GM19035 (cell line): ENCODE data around the gene JAG2.
"Not testable (repeated sequence)": the region's sequence is repeated elsewhere in the genome, so short reads cannot be mapped to it uniquely, and the experiment has no call there.

Experiments
- ATAC-seq: cut with Tn5 transposase; IDR thresholded peaks from one replicate; pipeline ENCODE4 v1.9.1; 2021; ENCODE audit not compliant: unreplicated experiment

JAG2 gene

DNA sequence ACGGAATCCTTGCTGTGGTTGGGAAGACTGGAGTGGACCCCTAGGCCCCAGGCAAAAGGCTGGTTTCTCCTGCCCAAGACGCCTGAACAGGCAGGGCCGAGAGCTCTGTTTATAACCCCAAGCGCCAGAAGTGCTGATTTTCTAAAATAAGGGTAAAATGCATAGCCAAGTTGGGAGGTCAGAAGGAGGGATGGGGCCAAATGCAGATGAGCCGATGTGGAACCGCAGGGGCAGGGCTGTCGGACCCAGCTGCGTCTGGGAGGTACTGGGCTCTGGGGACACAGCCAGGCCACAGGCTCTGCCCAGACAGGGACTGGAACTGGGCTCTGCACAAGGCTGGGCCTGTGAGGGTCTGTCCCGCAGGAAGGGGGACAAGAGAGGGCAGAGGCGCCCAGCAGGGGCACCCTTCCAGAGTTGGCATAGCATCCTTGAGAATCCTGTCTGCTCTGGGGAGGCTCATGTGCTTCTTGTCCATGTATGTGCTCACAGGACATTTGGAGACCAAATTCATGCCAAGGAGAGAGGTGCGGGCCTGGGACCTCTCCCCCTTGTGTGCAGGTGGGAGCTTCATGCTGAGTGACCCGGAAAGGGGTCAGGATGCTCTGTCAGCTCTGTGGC is 49.1 kb downstream of the JAG2 start:
- ATAC-seq, result no peak

DNA sequence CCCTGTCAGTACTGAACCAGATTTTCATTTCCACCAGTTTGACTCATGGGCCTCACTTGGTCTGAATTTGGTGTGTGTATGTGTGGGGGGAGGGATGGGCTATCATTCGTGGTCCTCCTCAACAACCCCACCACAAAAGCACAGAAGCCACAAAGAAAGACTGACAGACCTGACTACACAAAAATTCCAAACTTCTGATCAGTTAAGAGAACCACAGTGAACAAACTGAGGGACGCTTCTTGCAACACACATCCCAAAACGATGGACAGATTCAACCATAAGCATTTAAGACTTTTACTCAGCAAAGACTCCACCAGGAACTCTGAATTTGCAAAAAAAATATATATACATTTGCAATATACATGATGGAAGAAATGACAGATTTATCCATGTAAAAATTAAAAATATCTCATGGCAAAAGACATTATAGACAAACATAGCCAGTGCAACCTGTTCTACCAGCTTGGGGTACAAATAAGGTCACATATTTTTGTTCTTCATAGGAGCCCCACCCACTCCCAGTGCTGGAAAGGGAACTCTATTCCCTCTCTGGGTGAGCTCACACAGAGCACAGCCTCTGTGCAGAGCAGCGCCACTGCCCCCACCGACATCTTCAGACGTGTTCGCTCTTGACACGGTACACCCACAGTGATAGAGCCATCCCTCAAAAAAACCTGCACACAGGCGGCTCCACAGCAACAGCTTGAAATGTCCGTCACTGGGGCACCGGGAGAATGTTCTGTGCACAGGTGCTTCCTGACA is 49.7 kb downstream of the JAG2 start:
- no peak for ATAC-seq

DNA sequence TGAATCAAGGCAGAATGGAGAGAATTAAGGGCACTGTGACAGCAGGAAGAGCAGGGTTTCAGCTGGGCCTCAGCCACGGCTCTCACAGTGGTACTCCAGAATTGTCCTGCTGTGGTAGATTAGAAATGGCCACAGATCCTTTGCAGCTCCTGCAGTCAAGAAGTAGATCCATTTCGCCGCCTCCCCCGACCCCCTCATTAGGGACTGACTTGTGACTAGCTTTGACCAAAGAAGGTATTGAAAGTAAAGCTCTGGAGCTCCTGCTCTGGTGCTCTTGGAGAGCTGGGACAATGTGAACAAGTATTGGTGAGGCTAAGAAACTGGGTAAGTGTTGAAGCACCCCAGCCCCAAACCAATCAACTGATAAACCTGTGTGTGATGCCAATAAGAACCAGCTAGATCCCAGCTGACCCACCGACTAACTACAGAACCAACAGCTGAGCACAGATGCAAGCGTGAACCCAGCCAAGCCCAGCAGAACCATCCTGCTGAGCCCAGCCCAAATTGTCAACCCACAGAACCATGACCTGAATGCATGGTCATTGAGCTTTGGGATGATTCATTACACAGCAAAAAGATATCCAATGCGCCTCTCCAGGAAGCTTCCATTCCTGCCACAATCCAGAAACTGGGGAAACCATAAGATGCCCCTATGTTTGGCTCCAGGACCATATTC is 50.7 kb downstream of the JAG2 start:
- no peak for ATAC-seq

DNA sequence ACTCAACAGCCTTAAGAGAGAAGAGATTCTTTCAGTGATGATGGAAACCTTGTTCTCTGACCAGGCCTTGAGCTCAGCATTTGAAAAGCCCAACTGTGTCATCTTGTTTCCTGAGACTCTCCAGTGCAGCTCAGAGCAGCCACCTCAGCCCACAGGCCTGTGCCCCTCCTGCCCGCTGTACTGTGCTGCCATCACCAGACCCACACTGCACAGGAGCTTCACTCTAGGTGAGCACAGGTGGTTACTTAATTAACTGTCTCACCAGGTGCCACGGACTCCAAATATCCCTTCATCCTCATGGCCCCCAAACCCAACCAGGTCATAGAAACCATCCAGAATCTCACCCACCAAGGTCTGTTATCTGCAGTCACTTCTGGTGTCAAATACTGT is 51.3 kb downstream of the JAG2 start:
- no peak for ATAC-seq

DNA sequence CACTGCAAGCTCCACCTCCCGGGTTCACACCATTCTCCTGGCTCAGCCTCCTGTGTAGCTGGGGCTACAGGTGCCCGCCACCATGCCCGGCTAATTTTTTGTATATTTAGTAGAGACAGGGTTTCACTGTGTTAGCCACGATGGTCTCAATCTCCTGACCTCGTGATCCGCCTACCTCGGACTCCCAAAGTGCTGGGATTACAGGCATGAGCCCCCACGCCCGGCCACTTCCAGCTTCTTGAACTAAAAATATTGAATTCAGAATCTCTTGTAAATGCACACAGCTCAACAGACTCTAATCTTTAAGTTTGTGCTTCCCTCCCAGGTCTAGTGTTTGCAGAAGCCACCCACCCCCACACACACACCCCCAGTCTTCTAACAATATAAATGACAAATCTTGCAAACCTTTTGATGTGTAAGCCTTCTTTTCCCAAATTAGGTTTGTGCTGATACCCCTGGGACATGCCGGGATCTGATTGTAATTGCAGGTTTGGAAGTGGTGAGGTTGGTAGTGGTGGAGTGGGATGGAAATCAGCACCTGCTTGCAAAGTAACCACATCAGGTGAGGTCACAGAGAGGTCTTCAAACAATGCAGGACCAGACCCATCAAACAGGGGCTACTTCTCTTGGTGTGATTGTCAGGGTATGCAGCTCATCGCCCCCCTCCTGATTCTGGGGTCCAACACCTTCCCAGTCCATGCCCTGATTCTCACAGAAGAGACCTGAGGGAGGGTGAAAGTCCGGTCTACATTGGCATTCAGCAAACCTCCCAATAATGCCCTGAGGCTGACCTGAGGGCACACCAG is 51.9 kb downstream of the JAG2 start:
- ATAC-seq, result no peak

DNA sequence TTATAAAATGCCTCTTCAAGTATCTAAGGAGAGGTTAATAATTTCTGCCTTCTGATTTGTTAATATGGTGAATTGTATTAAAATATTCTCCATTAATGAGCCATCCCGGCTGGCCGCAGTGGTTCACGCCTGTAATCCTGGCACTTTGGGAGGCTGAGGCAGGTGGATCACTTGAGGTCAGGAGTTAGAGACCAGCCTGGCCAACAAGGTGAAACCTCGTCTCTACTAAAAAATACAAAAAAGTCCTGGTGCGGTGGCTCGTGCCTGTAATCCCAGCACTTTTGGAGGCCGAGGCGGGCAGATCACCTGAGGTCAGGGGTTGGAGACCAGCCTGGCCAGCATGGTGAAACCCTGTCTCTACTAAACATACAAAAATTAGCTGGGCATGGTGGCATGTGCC is 59.3 kb downstream of the JAG2 start:
- ATAC-seq, result not testable (repeated sequence)

DNA sequence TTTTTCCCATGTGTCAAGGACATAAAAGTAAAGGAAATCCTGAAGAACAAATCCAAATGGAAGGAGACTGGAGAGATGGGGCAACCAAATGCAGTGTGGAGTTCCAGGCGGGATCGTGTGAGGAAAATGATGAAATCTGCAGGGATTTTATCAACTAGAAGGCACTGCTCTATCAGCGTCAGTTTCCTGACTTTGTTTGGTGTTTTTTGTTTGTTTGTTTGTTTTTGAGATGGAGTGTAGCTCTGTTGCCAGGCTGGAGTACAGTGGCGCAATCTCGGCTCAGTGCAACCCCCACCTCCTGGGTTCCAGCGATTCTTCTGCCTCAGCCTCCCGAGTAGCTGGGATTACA is 60.1 kb downstream of the JAG2 start:
- ATAC-seq, result no peak

DNA sequence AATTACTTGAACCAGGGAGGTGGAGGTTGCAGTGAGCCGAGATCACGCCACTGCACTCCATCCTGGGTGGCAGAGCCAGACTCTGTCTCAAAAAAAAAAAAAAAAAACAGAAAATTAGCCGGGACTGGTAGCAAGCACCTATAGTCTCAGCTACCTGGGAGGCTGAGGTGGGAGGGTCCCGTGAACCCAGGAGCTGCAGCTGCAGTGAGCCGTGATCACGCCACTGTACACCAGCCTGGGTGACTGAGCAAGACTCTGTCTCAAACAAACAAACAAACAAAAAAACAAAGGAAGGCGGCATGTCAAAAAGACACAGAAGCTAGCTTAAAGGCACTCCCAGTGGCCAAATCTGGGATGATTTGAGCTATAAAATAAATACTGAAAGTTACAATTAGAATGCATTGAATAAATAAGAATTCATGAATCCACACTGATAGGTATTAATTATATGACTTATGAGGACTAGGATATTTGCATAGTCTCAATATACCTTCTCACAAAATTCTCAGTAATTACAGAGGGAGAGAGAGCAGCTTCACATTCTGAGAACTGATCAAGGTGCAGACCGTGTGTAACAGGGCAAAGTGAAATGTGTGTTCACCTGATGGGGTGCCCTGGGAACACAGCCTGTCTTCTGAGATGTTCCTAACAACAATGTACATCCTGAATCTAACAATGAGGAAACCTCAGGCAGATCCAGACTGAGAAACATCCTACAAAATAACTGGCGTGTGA is 60.6 kb downstream of the JAG2 start:
- no peak for ATAC-seq

DNA sequence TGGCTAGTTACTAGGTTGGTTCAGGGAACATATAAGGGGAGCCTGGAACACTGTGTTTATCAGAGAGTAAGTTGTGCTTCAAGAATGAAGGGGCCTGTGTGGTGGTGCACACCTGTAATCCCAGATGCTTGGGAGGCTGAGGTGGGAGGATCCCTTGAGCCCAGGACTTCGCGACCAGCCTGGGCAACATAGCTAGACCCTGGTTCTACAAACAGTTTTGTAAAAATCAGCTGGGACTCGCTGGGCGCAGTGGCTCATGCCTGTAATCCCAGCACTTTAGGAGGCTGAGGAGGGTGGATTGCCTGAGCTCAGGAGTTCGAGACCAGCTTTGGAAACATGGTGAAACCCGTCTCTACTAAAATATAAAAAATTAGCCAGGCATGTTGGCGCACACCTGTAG is 61.2 kb downstream of the JAG2 start:
- no peak for ATAC-seq

DNA sequence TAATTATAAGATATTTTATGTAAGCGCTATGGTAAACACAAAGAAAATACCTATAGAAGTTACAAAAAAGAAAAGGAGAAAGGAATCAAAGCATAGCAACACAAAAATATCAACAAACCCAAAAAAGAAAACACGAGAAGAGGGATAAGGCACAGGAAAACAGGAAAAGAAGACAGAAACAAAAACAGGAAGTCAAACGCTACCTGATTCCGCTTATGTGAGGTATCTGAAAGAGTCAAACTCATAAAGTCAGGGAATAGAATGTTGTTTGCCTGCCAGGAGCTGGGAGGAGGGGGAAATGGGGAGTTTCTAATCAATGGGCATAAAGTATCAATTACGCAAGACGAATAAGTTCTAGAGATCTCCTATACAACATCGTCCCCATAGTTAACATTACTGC is 63.4 kb downstream of the JAG2 start:
- no peak for ATAC-seq

DNA sequence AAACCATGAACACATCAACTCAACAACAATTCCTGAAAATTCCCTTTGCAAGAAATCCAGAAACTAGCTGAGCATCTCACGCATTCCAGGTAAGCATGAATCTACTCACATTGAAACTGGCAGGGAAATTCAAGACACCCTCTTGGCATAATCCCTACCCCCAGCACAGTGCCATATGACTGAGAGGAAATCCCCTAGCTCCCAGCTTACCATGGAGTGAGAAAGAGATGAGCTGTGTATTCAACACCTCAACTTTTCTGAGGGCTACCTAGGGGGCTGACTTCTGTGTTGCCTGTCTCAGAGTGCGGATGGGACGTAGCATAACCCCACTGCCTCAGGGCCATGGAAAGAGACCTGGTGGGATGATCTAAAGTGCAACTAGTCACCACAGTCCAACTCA is 65.7 kb downstream of the JAG2 start:
- no peak for ATAC-seq

DNA sequence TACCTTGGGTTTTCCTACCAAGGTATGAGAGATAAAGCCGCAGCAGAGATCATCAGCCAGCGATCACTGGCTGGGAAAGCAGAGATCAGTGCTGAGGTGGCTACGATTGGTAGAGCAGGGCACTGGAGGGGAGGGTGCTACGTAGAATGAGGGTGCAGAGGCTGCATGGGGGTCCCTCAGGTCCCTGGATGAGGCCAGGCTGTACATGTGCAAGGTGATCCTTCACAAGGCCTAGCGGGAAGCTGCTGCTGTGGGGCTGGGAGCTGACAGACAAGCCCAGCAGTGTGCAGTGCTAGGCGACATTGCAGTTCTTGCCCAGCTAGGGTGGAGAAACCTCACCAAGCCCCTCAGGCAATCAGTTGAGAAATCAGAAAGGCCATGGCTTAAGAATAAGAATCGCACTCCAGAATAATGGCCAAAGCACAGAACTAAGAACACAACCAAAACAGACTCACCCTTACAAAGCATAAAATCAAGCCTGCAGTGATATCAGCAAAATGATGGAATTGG is 66.2 kb downstream of the JAG2 start:
- ATAC-seq, result no peak

DNA sequence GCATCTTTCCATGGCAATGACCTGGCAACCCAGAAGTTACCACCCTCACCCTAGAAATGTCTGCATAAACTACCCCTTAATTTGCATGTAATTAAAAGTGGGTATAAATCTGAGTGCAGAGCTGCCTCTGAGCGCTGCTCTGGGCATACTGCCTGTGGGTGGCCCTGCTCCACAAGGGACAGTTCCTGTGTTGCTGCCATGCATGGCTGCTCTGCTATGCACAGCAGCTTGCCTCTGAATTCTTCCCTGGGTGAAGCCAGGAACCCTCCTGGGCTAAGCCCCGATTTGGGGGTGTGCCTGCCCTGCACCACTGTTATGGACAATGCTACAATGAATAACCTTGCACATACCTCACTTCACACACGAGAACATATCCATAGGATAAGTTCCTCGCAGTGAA is 67.7 kb downstream of the JAG2 start:
- ATAC-seq, result no peak

DNA sequence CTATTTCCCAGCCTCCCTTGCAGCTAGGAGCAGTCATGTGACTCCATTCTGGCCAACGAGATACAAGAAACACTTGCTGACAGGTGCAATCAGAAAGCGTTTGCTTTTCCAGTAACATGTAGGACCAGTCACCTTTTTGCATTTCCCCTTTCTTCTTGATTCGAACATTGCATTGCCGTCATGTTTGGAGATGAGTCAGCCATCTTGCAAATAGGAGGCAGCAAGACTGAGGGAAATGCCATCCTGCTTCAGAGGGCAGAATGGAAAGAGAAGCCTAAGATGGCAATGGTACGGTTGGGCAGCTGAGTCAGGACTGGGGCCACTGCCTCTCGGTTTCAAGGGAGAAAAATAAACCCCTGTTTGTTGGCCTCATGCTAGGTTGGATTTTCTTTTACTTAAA is 68.8 kb downstream of the JAG2 start:
- ATAC-seq, result no peak

DNA sequence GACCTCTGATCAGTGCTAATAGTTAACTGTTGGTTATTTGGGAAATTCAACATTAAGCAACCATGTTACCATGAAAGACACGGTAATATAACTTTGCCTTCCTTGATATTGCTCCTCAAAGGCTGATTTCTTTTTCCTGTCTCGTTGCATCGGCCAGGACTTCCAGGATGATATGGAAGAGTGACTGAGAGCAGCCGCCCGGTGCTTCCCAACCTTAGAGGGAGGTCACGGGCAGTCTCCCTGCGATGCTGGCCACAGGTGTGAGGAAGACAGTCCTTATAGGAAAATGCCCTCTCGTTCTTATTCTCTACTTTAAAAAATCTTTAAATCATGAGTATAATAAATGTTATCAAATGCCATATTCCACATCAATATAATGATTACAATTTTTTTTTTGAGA is 70.3 kb downstream of the JAG2 start:
- ATAC-seq, result no peak

DNA sequence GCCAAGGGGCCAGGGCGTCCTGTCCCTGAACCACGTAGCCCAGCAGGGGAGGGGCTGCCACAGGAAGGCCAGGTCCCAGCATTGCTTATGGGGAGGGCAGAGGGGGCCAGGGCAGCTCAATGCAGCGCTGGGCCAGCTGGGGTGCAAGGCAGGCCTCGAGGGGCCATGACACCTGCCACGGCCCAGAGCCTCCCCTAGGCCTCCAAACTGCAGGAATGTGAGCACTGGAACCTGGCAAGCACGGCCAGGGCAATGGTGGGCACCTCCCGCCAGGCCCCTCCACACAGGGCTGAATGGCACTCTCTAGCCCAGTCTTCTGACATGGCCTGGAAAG is 70.8 kb downstream of the JAG2 start:
- no peak for ATAC-seq

DNA sequence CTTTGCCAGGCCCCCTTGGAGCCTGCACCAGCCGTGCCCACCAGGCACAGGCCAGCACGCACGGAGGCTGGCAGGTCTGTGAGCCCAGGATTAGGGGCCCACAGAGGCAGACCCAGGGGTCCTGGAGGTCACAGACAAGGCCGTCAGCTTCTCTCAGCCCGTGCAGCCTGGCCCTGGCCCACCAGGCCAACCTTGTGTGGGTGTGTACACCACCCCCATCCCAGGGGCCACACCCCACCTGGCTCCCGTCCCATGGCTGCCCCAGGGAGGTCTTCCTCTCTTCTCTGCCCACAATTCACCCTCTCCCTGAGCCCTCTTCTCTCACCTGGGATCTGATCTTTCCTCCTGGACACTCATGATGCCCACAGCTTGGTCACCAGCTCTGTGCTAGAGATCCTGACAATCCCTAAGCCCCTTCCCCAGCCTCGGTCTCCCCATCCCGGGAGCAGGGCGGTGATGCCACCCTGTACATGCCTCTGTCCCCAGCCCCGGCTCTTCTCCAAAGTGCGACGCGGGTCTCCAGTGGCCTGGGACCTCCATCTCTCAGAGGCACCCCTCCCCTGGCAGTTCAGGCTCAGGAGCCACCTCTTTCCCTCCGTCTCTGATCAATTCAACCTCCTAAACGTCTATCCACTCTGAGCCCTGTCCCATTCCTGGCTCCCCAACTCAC is 72.2 kb downstream of the JAG2 start:
- no peak for ATAC-seq

DNA sequence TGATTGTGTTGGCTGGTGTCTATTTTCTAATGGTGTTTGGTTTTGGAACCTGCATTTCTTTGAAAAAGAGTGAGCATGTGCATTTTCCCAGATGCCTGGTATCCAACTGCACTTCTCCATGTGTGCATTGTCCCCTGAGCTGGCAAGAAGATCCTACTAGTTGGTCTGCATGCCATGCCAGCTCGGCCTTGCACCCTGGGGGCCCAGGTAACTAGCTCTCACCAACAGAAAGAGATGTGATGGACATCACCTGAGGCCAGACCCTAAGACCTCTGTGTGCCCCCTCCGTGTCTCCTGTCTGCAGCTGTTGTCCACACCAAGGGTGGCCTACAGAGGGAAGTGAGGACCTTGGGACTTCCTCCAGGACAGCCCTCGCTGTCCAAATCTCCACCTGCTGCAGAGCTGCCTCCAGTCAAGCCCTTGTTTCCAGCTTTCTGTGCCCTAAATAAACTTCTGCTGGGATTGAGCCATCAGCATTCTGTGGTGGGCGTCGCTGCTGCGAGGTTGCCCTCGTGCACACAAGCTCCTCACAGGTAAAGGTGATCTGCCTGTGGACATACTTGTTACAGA is 73.3 kb downstream of the JAG2 start:
- ATAC-seq, result no peak

DNA sequence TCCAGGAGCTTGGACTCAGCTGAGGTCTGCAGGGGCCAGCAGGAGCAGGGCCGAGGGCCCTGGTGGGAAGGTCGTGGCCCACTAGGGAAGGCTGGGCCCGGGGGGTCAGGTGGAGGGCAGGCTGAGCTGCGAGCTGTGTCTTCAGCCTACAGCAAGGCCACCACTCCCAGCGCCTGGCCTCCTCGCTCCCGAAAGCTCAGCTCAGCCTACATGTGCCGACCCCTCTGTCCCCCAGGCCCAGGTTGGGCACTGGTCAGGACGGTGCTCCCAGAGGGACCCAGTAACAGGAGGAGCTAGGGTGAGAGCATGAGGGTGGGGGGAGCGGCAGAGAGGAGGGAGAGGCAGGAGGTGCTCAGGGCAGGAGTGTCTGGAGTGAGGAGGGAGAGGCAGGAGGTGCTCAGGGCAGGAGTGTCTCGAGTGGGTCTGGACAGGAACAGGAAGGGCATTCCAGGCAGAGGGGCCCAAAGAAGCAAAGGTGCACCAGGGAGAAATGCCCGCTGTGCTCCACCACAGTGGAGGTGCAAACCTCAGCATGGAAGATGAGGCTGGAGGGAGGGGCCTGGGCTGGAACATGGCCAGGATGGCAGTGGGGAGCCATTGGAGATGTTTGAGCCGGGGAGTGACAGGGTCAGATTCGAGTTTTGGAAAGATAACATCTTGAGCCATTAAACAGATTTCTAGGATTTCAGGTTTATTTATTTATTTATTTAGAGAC is 74.2 kb downstream of the JAG2 start:
- no peak for ATAC-seq
